AG09309 (cell line): ENCODE results near the gene JMJD1C.

Experiments used
- DNase-seq: peaks from one replicate; pipeline ENCODE4 v3.0.0-alpha.2; 2010; ENCODE audit warnings: low read depth
- H3K4me3 ChIP-seq: 2 replicates; pipeline ENCODE4 v1.5.1; 2011; ENCODE audit warnings: mild to moderate bottlenecking, low read depth, low read length, moderate library complexity; ENCODE audit not compliant: control insufficient read depth
- TF ChIP-seq, protein P1 (sequence below): IDR thresholded peaks from 2 replicates; pipeline ENCODE4 v1.5.1; 2011; ENCODE audit warnings: mild to moderate bottlenecking, low read depth, low read length, inconsistent platforms; ENCODE audit not compliant: insufficient read depth, control insufficient read depth; ENCODE audit errors: missing control alignments

JMJD1C gene

DNA sequence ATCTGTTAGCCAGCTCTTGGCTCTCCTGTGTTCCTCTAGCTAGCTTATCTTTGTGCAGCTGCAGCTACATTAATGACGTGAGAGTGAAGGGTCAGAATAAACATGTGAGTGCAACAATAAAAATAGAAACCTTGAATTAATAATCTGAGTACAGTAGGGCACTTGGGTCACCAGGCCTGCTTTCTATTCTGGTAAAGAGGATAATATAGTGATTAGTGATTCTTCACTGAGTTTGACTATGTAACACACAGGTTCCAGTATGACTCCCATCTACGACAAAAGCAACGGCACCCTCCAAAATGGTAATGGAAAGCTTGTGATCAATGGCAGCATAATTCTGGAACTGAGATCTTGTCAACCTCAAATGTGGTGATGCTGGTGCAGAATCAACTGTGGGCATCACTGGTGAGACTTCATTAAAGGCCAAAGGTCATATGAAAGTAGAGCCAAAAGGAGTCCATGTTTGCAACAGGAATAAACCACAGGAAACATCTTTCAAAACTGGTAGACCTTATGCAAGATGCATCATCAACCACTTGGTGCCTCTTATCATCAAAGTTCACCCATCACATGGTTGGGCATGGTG, 255.1 kb downstream of the JMJD1C start:
- H3K4me3 ChIP-seq, result no peak overlapping the region
- TF ChIP-seq, protein P1, sequence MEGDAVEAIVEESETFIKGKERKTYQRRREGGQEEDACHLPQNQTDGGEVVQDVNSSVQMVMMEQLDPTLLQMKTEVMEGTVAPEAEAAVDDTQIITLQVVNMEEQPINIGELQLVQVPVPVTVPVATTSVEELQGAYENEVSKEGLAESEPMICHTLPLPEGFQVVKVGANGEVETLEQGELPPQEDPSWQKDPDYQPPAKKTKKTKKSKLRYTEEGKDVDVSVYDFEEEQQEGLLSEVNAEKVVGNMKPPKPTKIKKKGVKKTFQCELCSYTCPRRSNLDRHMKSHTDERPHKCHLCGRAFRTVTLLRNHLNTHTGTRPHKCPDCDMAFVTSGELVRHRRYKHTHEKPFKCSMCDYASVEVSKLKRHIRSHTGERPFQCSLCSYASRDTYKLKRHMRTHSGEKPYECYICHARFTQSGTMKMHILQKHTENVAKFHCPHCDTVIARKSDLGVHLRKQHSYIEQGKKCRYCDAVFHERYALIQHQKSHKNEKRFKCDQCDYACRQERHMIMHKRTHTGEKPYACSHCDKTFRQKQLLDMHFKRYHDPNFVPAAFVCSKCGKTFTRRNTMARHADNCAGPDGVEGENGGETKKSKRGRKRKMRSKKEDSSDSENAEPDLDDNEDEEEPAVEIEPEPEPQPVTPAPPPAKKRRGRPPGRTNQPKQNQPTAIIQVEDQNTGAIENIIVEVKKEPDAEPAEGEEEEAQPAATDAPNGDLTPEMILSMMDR, result no peak
- no peak for DNase-seq

DNA sequence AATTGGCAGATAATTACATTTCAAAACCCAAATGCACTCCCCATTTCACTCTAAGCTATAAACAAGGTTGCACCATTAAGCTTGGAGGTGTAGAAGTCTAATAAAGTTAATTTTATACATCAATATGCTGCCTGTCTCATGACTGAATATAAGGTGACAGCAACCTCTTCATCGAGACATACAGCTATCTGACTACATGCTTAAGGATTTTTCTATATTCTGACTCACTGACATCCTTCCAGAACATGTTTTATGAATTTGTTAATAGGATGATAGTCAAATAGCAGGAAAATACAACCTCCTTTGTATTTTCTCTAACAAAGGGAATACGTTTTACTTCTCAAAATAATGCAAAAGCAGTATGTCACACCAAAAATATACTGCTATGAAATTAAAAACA, 256.1 kb downstream of the JMJD1C start:
- no peak overlapping the region for H3K4me3 ChIP-seq
- no peak for DNase-seq
- TF ChIP-seq, protein P1, result no peak

DNA sequence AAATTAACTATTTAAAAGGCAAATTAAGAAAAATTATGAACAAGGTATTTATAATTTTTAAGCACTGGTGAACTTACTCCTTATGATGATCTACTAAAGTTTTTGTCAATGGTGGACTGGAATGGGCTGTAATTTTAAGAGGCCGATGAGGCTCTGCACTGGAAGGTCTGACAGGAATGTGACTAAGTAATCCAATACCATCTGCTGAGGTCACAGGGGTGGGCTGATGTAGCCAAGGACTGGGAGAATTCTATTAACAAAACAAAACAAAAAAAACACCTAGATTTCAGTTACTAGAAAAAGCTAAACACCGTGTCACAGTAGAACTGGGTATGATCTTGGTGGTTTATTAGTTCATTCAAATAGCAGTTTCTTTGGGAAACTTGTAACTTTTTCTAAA, 256.8 kb downstream of the JMJD1C start:
- H3K4me3 ChIP-seq, result no peak overlapping the region
- DNase-seq, result no peak
- TF ChIP-seq, protein P1, result no peak

DNA sequence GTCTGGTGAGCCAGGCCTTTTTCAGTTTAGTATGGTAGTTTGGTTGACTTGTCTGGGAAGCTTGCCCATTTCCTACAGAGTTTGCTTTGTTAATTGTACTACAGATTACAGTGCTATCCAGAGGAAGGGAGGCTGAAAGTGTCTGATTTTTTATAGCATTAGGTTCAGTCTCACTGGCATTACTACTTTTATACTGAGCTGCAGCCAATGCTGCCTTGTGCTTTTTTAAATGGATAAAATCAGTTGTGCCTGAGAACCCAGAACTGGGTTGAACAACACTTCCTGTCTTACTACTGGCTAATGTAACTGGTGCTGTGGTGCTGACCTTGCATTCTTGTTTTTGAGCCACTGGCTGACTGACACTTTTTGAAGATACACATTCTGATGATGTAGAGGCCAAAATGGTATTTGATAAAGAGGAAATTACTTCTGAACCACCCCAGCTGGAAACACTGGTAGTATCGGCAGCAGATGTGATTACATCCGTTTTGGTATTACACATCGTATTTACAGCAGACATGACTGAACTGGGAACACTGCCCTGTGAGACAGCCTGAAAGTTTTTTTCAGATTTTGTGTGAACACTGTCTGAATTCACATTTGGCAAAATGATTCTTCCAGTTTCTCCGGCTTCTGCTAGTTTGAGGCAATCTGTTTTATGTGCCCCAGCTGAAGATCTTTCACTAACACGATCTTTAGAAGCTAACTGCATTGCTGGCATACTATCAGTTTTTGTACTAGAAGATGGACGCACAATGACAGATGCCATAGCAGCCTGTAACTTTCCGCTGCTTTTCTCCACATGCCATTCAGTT, 258.6 kb downstream of the JMJD1C start:
- peak; percentile 54 for DNase-seq
- TF ChIP-seq, protein P1, result no peak
- no peak overlapping the region for H3K4me3 ChIP-seq

DNA sequence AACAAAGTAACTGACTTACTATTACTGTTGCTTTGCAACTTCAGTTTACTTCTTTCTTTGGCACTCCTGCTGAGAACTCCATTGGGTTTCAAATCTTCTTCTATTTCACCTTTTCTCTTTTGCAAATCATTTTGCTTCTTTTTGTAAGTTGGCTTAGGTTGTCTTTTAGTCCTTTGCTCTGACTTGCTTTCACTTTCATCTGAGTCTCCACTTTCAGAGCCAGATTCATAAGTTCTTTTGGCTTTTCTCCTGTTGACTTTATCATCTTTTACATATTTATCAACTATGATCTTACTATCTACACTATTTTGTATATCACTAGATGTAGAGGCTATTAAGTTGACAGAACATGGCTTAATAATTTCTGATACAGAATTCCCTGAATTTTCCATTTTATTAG, 259.2 kb downstream of the JMJD1C start:
- H3K4me3 ChIP-seq, result no peak overlapping the region
- no peak for DNase-seq
- TF ChIP-seq, protein P1, result no peak

DNA sequence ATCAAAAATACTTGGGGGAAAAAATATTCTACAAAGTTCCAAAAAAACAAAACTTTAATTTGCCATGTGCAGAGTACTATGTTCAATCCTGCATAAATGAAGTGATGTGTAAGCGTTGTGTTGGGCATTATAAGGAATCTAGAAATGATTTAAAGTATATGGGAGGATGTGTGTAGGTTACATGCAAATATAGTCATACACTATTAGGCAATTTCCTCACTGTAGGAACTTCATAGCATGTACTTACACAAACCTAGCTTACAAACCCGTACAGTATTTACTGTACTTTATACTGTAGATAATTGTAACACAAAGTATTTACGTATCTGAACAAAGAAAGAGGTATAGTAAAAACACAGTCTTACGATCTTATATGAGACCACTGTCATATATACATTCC, 260.4 kb downstream of the JMJD1C start:
- no peak for DNase-seq
- no peak overlapping the region for H3K4me3 ChIP-seq
- TF ChIP-seq, protein P1, result no peak
